ENCODE results near the gene NCOR1.

DNA sequence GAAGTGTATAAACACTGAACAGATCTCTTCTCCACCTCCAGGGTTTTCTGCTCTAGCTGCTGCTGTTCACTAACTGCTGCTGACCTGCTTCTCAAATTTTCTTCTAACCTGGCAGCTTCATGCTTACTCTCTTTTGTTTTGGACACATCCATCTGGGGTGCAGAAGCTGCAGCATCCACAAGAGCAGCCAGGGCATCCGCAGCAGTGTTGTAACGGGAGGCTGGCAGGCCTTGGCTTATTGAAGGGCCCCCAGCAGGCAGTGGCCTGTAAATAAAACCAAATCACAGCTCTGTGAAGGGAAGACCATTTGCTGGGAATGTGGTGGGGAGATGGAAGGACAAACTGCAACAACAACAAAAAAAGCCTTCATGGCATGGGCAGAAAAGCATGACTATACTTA is 153.7 kb downstream of the NCOR1 start:
- TF ChIP-seq POLR2AphosphoS5 (IDR thresholded peaks at IDR 0.05; ENCODE audit: low read depth, low read length) (no peak), SIN3A (IDR thresholded peaks at IDR 0.05; ENCODE audit: borderline replicate concordance, insufficient read depth, low read depth, low read length) (no peak), TCF7L2 (IDR thresholded peaks at IDR 0.05; ENCODE audit: low read depth, low read length) (no peak)
- TF ChIP-seq, protein P1, sequence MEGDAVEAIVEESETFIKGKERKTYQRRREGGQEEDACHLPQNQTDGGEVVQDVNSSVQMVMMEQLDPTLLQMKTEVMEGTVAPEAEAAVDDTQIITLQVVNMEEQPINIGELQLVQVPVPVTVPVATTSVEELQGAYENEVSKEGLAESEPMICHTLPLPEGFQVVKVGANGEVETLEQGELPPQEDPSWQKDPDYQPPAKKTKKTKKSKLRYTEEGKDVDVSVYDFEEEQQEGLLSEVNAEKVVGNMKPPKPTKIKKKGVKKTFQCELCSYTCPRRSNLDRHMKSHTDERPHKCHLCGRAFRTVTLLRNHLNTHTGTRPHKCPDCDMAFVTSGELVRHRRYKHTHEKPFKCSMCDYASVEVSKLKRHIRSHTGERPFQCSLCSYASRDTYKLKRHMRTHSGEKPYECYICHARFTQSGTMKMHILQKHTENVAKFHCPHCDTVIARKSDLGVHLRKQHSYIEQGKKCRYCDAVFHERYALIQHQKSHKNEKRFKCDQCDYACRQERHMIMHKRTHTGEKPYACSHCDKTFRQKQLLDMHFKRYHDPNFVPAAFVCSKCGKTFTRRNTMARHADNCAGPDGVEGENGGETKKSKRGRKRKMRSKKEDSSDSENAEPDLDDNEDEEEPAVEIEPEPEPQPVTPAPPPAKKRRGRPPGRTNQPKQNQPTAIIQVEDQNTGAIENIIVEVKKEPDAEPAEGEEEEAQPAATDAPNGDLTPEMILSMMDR (IDR thresholded peaks at IDR 0.05) = no peak
- TF ChIP-seq, protein P2, sequence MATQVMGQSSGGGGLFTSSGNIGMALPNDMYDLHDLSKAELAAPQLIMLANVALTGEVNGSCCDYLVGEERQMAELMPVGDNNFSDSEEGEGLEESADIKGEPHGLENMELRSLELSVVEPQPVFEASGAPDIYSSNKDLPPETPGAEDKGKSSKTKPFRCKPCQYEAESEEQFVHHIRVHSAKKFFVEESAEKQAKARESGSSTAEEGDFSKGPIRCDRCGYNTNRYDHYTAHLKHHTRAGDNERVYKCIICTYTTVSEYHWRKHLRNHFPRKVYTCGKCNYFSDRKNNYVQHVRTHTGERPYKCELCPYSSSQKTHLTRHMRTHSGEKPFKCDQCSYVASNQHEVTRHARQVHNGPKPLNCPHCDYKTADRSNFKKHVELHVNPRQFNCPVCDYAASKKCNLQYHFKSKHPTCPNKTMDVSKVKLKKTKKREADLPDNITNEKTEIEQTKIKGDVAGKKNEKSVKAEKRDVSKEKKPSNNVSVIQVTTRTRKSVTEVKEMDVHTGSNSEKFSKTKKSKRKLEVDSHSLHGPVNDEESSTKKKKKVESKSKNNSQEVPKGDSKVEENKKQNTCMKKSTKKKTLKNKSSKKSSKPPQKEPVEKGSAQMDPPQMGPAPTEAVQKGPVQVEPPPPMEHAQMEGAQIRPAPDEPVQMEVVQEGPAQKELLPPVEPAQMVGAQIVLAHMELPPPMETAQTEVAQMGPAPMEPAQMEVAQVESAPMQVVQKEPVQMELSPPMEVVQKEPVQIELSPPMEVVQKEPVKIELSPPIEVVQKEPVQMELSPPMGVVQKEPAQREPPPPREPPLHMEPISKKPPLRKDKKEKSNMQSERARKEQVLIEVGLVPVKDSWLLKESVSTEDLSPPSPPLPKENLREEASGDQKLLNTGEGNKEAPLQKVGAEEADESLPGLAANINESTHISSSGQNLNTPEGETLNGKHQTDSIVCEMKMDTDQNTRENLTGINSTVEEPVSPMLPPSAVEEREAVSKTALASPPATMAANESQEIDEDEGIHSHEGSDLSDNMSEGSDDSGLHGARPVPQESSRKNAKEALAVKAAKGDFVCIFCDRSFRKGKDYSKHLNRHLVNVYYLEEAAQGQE (IDR thresholded peaks at IDR 0.05; ENCODE audit: insufficient read depth in 1 of 2, low read depth in 2 of 2, low read length in 1 of 2) = no peak
